CD8-positive, alpha-beta memory T cell (primary cell): ENCODE results near the gene ANAPC2. TPM values are rescaled to one million over a fixed set of nuclear protein-coding genes. Genes with fewer than 3 reads are reported as not detected.
A peak's percentile ranks its signal among the peaks of the same experiment; 100 is the strongest.

Source experiments
- CTCF ChIA-PET: fragments of 350-600 bp; sonication (Branson Sonifier 250); formaldehyde crosslinking; loops from one replicate; lab custom pipeline; 2021; ENCODE audit warnings: antibody characterized with exemption; lab: Charles Lee
- POLR2A ChIA-PET: fragments of 350-600 bp; sonication (Branson Sonifier 250); formaldehyde crosslinking; loops from one replicate; lab custom pipeline; 2021; ENCODE audit warnings: antibody characterized with exemption; lab: Charles Lee
- DNase-seq, 5 donors: peaks; one replicate each; pipeline versions ENCODE4 v3.0.0 to v3.0.0-alpha.2; 2020 to 2022; ENCODE audit warnings: mixed read lengths in 1 of 5
- H3K27ac ChIP-seq: one replicate; pipeline ENCODE4 v1.7.0; 2013; ENCODE audit warnings: low read depth, mild to moderate bottlenecking, low read length, moderate library complexity
- H3K27me3 ChIP-seq: 2 replicates; pipeline ENCODE4 v1.7.0; 2013; ENCODE audit warnings: low read length, mild to moderate bottlenecking; ENCODE audit not compliant: insufficient read depth, poor library complexity, severe bottlenecking
- H3K36me3 ChIP-seq: 2 replicates; pipeline ENCODE4 v1.7.0; 2013; ENCODE audit warnings: mild to moderate bottlenecking, low read length, moderate library complexity; ENCODE audit not compliant: insufficient read depth
- H3K4me1 ChIP-seq: 2 replicates; pipeline ENCODE4 v1.7.0; 2013; ENCODE audit warnings: mild to moderate bottlenecking, low read length, moderate library complexity; ENCODE audit not compliant: insufficient read depth
- H3K4me3 ChIP-seq: 2 replicates; pipeline ENCODE4 v1.7.0; 2013; ENCODE audit warnings: mild to moderate bottlenecking, low read length
- H3K9me3 ChIP-seq: 2 replicates; pipeline ENCODE4 v1.7.0; 2013; ENCODE audit warnings: mild to moderate bottlenecking, low read length
- H3K27ac Mint-ChIP-seq, 8 donors: one replicate each; pipeline ENCODE4 v1.8.0; 2020 to 2021; ENCODE audit warnings: mixed read lengths in 8 of 8, mild to moderate bottlenecking in 6 of 8, inconsistent platforms in 3 of 8, moderate library complexity in 3 of 8
- H3K27me3 Mint-ChIP-seq, 2 donors: one replicate each; pipeline ENCODE4 v1.8.0; 2020 to 2021; ENCODE audit warnings: mixed read lengths in 2 of 2, mild to moderate bottlenecking in 1 of 2, moderate library complexity in 1 of 2
- H3K36me3 Mint-ChIP-seq, 3 donors: one replicate each; pipeline ENCODE4 v1.8.0; 2020 to 2021; ENCODE audit warnings: mixed read lengths in 3 of 3, inconsistent platforms in 1 of 3, mild to moderate bottlenecking in 1 of 3
- H3K4me1 Mint-ChIP-seq, 3 donors: one replicate each; pipeline ENCODE4 v1.8.0; 2020 to 2021; ENCODE audit warnings: mixed read lengths in 3 of 3, inconsistent platforms in 1 of 3, mild to moderate bottlenecking in 1 of 3
- H3K4me3 Mint-ChIP-seq, 7 donors: one replicate each; pipeline ENCODE4 v1.8.0; 2020 to 2021; ENCODE audit warnings: mixed read lengths in 7 of 7, mild to moderate bottlenecking in 6 of 7, moderate library complexity in 4 of 7, inconsistent platforms in 2 of 7
- H3K9me3 Mint-ChIP-seq, 5 donors: one replicate each; pipeline ENCODE4 v1.8.0; 2020 to 2022; ENCODE audit warnings: mixed read lengths in 5 of 5, mild to moderate bottlenecking in 3 of 5, moderate library complexity in 2 of 5, inconsistent platforms in 1 of 5
- polyA plus RNA-seq: library from polyadenylated mRNA; unstranded; fragments of 300-500 nt; fragmentation: Illumina TruSeq; gene quantifications from one replicate; pipeline ENCODE4 v1.2.3, GENCODE V29; 2021
- total RNA-seq, 2 experiments: library from RNA; stranded (reverse); gene quantifications; one replicate each; pipeline ENCODE4 v1.2.3, GENCODE V29; 2021

Gene ANAPC2
- total and polyA plus RNA-seq, 3 experiments from 2014 or later: 5.4 to 57.0 (median 50.2) TPM

GRCh38 chr9:137166380-137167229 lies 21.8 kb downstream of the ANAPC2 start:
- Histone ChIP-seq H3K27me3 (peaks cover 32% of the 10 kb centered on the region), H3K4me1 (no peaks in the 10 kb centered on the region), H3K4me3 (no peak overlapping the region), H3K27ac (no peak overlapping the region), H3K9me3 (no peaks in the 10 kb centered on the region), H3K36me3 (no peaks in the 10 kb centered on the region)
- CTCF ChIA-PET: interaction anchor here (0.7 kb wide), 1 partner anchor 70 kb away, joined by 4 read pairs; no protein-coding TSS in a partner anchor
- no peak overlapping the region for H3K27ac Mint-ChIP-seq
- peaks cover 0 to 10% (median 0%) of the 10 kb centered on the region in 3 donors for H3K4me1 Mint-ChIP-seq
- H3K4me3 Mint-ChIP-seq: peak overlapping the region in 2 of 7 donors; percentile 12 to 43
- H3K36me3 Mint-ChIP-seq: no peaks in the 10 kb centered on the region
- POLR2A ChIA-PET: no interaction called here
- H3K27me3 Mint-ChIP-seq: peaks cover 19 to 28% of the 10 kb centered on the region in 2 donors
- peaks cover 0 to 1% (median 0%) of the 10 kb centered on the region in 5 donors for H3K9me3 Mint-ChIP-seq
- DNase-seq: no peak

GRCh38 chr9:137165250-137165836 lies 23.0 kb downstream of the ANAPC2 start:
- Histone ChIP-seq H3K27ac (no peak overlapping the region), H3K27me3 (peaks cover 28% of the 10 kb centered on the region), H3K9me3 (no peaks in the 10 kb centered on the region), H3K4me1 (no peaks in the 10 kb centered on the region), H3K4me3 (no peak overlapping the region), H3K36me3 (no peaks in the 10 kb centered on the region)
- Mint-ChIP-seq H3K4me1 (peaks cover 0 to 10% (median 0%) of the 10 kb centered on the region in 3 donors), H3K27me3 (peaks cover 22 to 26% of the 10 kb centered on the region in 2 donors), H3K4me3 (no peak overlapping the region), H3K27ac (no peak overlapping the region), H3K9me3 (peaks cover 0 to 1% (median 0%) of the 10 kb centered on the region in 5 donors), H3K36me3 (no peaks in the 10 kb centered on the region)
- ChIA-PET CTCF (no interaction called here), POLR2A (no interaction called here)
- DNase-seq: no peak

GRCh38 chr9:137164370-137165249 lies 23.8 kb downstream of the ANAPC2 start:
- H3K36me3 ChIP-seq: no peaks in the 10 kb centered on the region
- Mint-ChIP-seq H3K27me3 (peaks cover 24 to 29% of the 10 kb centered on the region in 2 donors), H3K4me3 (no peak overlapping the region), H3K27ac (no peak overlapping the region), H3K36me3 (no peaks in the 10 kb centered on the region), H3K9me3 (peaks cover 0 to 1% (median 0%) of the 10 kb centered on the region in 5 donors), H3K4me1 (peaks cover 0 to 12% (median 0%) of the 10 kb centered on the region in 3 donors)
- no peak overlapping the region for H3K27ac ChIP-seq
- H3K4me3 ChIP-seq: no peak overlapping the region
- H3K9me3 ChIP-seq: no peaks in the 10 kb centered on the region
- POLR2A ChIA-PET: no interaction called here
- H3K27me3 ChIP-seq: peaks cover 23% of the 10 kb centered on the region
- no peak for DNase-seq
- CTCF ChIA-PET: no interaction called here
- H3K4me1 ChIP-seq: no peaks in the 10 kb centered on the region

GRCh38 chr9:137163805-137164204 lies 24.6 kb downstream of the ANAPC2 start:
- Mint-ChIP-seq H3K4me3 (no peak overlapping the region), H3K27me3 (peaks cover 29 to 36% of the 10 kb centered on the region in 2 donors), H3K4me1 (peaks cover 0 to 16% (median 6%) of the 10 kb centered on the region in 3 donors), H3K36me3 (no peaks in the 10 kb centered on the region), H3K9me3 (peaks cover 0 to 2% (median 0%) of the 10 kb centered on the region in 5 donors), H3K27ac (peak overlapping the region in 1 of 8 donors; percentile 50)
- ChIA-PET CTCF (interaction anchor here (1.1 kb wide), 1 partner anchor 11 kb away, joined by 3 read pairs; no protein-coding TSS in a partner anchor), POLR2A (no interaction called here)
- Histone ChIP-seq H3K9me3 (no peaks in the 10 kb centered on the region), H3K4me3 (no peak overlapping the region), H3K27ac (no peak overlapping the region), H3K27me3 (peaks cover 25% of the 10 kb centered on the region), H3K4me1 (peaks cover 1% of the 10 kb centered on the region), H3K36me3 (no peaks in the 10 kb centered on the region)
- DNase-seq: no peak

DNA sequence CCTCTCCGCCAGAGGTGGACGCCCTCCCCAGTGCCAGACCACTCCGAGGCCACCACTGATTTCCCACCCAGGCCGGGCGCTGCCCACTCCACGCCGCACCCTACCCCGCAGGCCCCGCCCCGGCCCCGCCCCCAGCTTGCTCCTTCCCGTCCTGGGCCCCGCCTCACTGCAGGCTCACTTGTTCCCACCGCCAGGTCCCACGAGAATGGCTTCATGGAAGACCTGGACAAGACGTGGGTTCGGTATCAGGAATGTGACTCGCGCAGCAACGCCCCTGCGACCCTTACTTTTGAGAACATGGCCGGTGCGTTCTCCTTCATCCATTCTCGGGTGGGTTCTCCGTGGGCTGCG lies 25.0 kb downstream of the ANAPC2 start:
- Mint-ChIP-seq H3K4me1 (peaks cover 0 to 17% (median 7%) of the 10 kb centered on the region in 3 donors), H3K4me3 (peak overlapping the region in 1 of 7 donors; percentile 74), H3K27me3 (peaks cover 31 to 34% of the 10 kb centered on the region in 2 donors), H3K27ac (peak overlapping the region in 2 of 8 donors; percentile 43 to 50), H3K36me3 (no peaks in the 10 kb centered on the region), H3K9me3 (peaks cover 0 to 2% (median 0%) of the 10 kb centered on the region in 5 donors)
- no peak for DNase-seq
- peaks cover 6% of the 10 kb centered on the region for H3K4me1 ChIP-seq
- POLR2A ChIA-PET: no interaction called here
- H3K4me3 ChIP-seq: no peak overlapping the region
- H3K9me3 ChIP-seq: no peaks in the 10 kb centered on the region
- peaks cover 28% of the 10 kb centered on the region for H3K27me3 ChIP-seq
- H3K27ac ChIP-seq: no peak overlapping the region
- no peaks in the 10 kb centered on the region for H3K36me3 ChIP-seq
- CTCF ChIA-PET: interaction anchor here (1.1 kb wide), 1 partner anchor 11 kb away, joined by 3 read pairs; no protein-coding TSS in a partner anchor

GRCh38 chr9:137162505-137163364 lies 25.6 kb downstream of the ANAPC2 start:
- POLR2A ChIA-PET: no interaction called here
- no peak for DNase-seq
- peaks cover 6% of the 10 kb centered on the region for H3K4me1 ChIP-seq

More at GRCh38 chr9:137162505-137163364, 25.6 kb downstream of the ANAPC2 start:
- Mint-ChIP-seq H3K27me3 (peaks cover 36 to 40% of the 10 kb centered on the region in 2 donors), H3K27ac (no peak overlapping the region), H3K4me3 (peak overlapping the region in 1 of 7 donors; percentile 74), H3K9me3 (peaks cover 0 to 2% (median 0%) of the 10 kb centered on the region in 5 donors), H3K36me3 (no peaks in the 10 kb centered on the region), H3K4me1 (peaks cover 0 to 23% (median 11%) of the 10 kb centered on the region in 3 donors)
- peaks cover 31% of the 10 kb centered on the region for H3K27me3 ChIP-seq
- H3K9me3 ChIP-seq: no peaks in the 10 kb centered on the region
- H3K36me3 ChIP-seq: no peaks in the 10 kb centered on the region
- no peak overlapping the region for H3K4me3 ChIP-seq
- CTCF ChIA-PET: interaction anchor here (1.1 kb wide), 1 partner anchor 12 kb away, joined by 3 read pairs; no protein-coding TSS in a partner anchor
- H3K27ac ChIP-seq: no peak overlapping the region
